Measurements from ENCODE around the gene TOLLIP.

Gene TOLLIP

DNA sequence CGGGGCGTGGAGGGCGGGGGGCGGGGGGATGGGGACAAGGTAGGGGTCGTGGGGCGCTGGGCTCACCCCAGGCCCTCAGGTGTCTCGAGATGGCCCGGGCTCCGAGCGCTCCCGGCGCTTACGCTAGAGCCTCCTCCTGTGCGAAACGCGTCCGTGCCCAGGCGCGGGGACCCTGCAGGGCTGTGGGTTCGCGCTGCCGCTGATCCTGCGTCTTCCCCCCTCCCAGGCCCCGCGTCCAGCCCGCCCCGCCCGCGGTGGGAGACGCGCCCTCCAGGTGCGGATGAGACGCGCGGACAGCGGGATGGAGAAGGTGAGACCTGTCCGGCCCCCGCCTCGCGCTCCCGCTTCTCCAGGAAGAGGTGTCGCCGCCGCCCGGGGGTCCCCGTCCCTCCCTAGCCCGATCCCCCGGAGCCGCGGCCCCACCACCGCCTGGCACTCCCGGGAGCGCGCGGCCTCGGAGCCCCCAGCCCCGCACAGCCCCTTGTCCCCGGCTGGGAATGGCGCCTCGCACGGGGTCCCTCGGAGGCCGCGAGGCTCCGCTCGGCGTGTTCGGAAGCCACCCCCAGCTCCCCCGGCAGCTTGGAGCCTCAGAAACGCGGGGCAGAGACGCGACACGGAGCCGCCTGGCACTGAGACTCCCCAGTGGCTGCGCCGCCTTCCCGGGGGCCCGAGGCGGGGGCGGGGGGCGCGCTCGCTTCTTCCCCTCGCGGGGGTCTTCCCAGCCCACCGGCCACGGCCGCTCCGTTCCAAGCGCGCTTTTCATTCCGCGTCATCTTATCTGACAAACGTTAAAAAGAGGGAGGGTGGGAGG, 27.6 kb upstream of the TOLLIP start:
- no peak overlapping the region for H3K4me3 ChIP-seq (ENCODE audit: low read depth, low read length)
- DNase-seq (ENCODE audit: low read depth): peak; percentile 28
- TF ChIP-seq, protein P1, sequence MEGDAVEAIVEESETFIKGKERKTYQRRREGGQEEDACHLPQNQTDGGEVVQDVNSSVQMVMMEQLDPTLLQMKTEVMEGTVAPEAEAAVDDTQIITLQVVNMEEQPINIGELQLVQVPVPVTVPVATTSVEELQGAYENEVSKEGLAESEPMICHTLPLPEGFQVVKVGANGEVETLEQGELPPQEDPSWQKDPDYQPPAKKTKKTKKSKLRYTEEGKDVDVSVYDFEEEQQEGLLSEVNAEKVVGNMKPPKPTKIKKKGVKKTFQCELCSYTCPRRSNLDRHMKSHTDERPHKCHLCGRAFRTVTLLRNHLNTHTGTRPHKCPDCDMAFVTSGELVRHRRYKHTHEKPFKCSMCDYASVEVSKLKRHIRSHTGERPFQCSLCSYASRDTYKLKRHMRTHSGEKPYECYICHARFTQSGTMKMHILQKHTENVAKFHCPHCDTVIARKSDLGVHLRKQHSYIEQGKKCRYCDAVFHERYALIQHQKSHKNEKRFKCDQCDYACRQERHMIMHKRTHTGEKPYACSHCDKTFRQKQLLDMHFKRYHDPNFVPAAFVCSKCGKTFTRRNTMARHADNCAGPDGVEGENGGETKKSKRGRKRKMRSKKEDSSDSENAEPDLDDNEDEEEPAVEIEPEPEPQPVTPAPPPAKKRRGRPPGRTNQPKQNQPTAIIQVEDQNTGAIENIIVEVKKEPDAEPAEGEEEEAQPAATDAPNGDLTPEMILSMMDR (IDR thresholded peaks at IDR 0.05; ENCODE audit: insufficient read depth, low read depth, low read length, missing control alignments): no peak

DNA sequence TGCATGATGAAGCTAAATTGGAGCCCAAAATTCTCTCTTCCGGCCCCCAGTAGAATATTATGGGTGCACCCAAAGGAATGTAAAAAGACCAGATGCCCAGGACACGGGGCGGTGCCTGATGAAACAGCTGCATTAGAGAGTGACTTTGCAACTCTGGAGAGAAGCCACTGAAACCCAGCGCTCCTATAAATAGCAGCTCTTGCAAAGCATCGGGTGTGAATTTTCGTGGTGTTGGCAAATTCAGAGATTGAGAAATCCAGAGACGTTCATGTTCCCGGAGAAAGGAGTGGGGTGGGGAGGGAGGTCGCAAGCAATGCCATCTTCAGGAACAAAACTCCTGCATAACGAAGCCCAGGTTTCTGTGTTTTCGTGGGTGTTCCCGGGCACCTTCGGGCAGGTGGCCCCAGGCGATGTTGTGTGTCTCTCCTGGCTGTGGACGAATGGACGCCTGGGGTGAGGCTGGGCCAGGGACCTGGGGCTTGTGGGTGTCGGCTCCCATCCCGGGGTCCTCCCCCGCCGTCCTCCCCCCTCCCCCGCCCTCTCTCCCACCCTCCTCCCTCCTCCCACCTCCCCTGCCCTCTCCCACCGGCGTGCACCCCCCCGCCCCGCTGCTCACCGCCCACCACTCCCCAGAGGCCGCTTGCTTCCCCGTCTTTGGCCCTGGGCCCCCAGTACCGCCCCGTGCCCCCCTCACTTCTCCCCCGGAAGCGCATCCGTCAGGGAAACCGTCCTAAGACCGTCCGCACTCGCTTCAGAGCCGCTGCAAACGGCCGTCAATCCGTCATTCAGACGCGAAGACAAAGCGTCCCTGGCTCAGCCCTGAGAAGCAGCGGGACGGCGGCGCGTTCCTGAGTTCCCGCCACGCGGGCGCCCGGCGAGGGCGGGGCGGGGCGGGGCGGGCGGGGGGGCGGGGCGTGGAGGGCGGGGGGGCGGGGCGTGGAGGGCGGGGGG, 26.7 kb upstream of the TOLLIP start:
- peak overlapping the region; percentile 59 for H3K4me3 ChIP-seq (ENCODE audit: low read depth, low read length)
- TF ChIP-seq, protein P1 (IDR thresholded peaks at IDR 0.05; ENCODE audit: insufficient read depth, low read depth, low read length, missing control alignments): no peak
- peak; percentile 67 for DNase-seq (ENCODE audit: low read depth)

DNA sequence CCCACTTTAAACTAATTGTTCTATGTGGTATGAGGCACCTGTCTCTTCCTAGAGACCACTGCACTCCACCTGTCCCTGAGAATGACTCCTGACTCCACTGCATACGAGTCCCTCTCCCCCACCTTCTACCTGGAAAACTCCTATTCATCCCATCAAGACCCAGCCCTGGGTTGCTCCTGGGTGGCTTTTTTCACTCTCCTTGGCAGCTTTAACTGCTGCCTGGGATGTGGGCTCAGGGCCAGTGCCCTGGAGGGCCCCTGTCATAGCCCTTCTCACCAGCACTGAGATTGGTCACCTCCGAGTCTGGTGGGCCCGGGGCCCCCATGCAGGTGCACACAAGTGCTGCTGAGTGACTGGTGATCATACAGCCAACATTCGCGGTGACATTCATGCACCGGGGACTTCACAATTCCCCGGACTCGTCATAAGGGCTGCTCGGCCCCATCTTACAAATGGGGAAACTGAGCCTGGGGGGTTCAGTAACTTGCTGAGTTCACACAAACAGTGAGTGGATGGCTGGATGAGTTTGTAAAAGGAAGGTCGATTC, 25.9 kb upstream of the TOLLIP start:
- TF ChIP-seq, protein P1 (IDR thresholded peaks at IDR 0.05; ENCODE audit: insufficient read depth, low read depth, low read length, missing control alignments): no peak
- no peak for DNase-seq (ENCODE audit: low read depth)
- H3K4me3 ChIP-seq (ENCODE audit: low read depth, low read length): peak overlapping the region; percentile 59

DNA sequence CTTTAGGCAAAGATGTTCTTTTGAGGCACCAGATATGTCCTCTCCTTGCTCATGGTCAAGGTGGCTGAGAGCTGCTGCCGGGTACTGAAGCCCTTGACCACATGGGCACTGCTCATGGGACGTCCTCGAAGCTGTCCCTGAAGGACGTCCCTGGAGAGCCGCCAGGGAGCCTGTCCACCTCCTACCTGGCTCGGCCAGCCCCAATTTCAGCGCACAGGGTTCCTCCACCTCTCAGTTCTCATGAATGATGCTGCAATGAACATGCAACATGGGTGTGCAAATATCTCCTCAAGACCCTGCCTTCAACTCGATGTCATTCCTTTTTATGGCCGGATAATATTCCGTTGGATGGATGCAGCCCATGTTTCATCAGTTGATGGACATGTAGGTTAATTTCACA, 24.4 kb upstream of the TOLLIP start:
- DNase-seq (ENCODE audit: low read depth): no peak
- H3K4me3 ChIP-seq (ENCODE audit: low read depth, low read length): no peak overlapping the region
- TF ChIP-seq, protein P1 (IDR thresholded peaks at IDR 0.05; ENCODE audit: insufficient read depth, low read depth, low read length, missing control alignments): no peak

DNA sequence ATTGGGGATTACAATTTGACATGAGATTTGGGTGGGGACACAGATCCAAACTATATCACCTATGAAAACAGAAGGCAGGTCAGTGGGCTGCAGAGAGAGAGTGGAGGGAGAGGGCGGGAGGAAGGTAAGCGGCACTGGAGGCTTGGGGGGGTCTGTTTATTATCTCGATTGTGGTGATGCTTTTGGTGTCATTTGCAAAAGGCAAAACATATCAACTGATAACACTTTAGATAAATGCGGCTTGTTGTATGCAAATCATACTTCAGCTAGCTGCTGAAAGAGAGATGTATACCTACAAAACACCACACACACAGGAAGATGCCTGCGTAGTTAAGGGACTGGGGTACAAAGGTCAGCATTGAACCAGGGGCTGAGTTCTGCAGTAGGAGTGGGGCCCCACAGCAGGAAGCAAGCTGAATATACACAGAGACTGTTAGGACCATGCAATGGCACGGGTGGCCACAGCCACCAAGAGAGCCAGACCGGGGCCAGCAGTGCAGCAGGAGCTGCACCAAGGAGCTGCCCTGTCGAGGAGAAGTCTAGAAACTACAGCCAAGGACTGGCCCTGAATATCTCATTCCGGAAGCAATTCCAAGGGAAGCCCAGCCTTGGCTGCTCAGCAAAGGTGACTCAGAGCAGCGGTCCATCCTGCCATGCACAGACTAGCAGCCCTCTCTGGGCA, 23.8 kb upstream of the TOLLIP start:
- no peak overlapping the region for H3K4me3 ChIP-seq (ENCODE audit: low read depth, low read length)
- TF ChIP-seq, protein P1 (IDR thresholded peaks at IDR 0.05; ENCODE audit: insufficient read depth, low read depth, low read length, missing control alignments): no peak
- DNase-seq (ENCODE audit: low read depth): no peak

DNA sequence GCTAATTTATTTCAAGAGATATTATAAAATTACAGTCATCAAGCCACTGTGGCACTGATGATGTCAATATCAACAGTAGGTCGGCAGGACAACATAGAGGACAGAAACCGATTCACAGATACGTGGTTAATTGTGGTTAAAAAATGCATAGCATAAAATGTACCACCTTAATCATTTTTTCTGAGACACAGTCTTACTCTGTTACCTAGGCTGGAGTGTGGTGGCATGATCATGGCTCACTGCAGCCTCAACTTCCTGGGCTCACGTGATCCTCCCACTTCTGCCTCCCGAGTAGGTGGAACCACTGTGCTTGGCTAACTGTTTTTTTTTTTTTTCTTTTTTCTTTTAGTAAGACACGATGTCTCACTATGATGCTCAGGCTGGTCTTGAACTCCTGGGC, 21.0 kb upstream of the TOLLIP start:
- no peak for DNase-seq (ENCODE audit: low read depth)
- TF ChIP-seq, protein P1 (IDR thresholded peaks at IDR 0.05; ENCODE audit: insufficient read depth, low read depth, low read length, missing control alignments): no peak
- H3K4me3 ChIP-seq (ENCODE audit: low read depth, low read length): no peak overlapping the region
